TTC549 (cell line): ENCODE data around the gene CHAF1A.

Source experiments
- FAIRE-seq: peaks from 2 replicates; lab custom pipeline; 2012; peaks lifted over from hg19 to GRCh38; lab: Jason Lieb, UNC

The CHAF1A gene

GRCh38 chr19:4379383-4380253 is 22.8 kb upstream of the CHAF1A start:
- FAIRE-seq: no peak

GRCh38 chr19:4380254-4380727 is 22.1 kb upstream of the CHAF1A start:
- FAIRE-seq: no peak

- no peak for FAIRE-seq
These were observed 17.0 kb upstream of the CHAF1A start for GRCh38 chr19:4385291-4386040.

GRCh38 chr19:4386041-4386782 is 16.2 kb upstream of the CHAF1A start:
- FAIRE-seq: no peak

- FAIRE-seq: no peak
These were observed 13.9 kb upstream of the CHAF1A start for GRCh38 chr19:4388337-4389063.

GRCh38 chr19:4389064-4389375 is 13.4 kb upstream of the CHAF1A start:
- no peak for FAIRE-seq

- FAIRE-seq: no peak
These were observed 12.9 kb upstream of the CHAF1A start for GRCh38 chr19:4389511-4390016.

- no peak for FAIRE-seq
These were observed 12.3 kb upstream of the CHAF1A start for GRCh38 chr19:4390017-4390566.

GRCh38 chr19:4390567-4391305 is 11.7 kb upstream of the CHAF1A start:
- FAIRE-seq: no peak

GRCh38 chr19:4391306-4391693 is 11.1 kb upstream of the CHAF1A start:
- no peak for FAIRE-seq

GRCh38 chr19:4391701-4392483 is 10.5 kb upstream of the CHAF1A start:
- no peak for FAIRE-seq

GRCh38 chr19:4393947-4394590 is 8.4 kb upstream of the CHAF1A start:
- FAIRE-seq: no peak

GRCh38 chr19:4396949-4397783 is 5.3 kb upstream of the CHAF1A start:
- FAIRE-seq: no peak

- no peak for FAIRE-seq
These were observed 2.7 kb upstream of the CHAF1A start for GRCh38 chr19:4399812-4400134.

- no peak for FAIRE-seq
These were observed 2.1 kb upstream of the CHAF1A start, which contains the start of gene SH3GL1 for GRCh38 chr19:4400135-4400936. Gene SH3GL1, minus strand, starts transcription at chr19:4400547. Its CDS starts 179 bp downstream, at chr19:4400368.

- FAIRE-seq: no peak
These were observed 670 bp upstream of the CHAF1A start for GRCh38 chr19:4401769-4402170.

- FAIRE-seq: no peak
These were observed 743 bp downstream of the CHAF1A start for GRCh38 chr19:4403005-4403761.
